ENCODE results near the gene CAPN9.

Gene CAPN9

DNA sequence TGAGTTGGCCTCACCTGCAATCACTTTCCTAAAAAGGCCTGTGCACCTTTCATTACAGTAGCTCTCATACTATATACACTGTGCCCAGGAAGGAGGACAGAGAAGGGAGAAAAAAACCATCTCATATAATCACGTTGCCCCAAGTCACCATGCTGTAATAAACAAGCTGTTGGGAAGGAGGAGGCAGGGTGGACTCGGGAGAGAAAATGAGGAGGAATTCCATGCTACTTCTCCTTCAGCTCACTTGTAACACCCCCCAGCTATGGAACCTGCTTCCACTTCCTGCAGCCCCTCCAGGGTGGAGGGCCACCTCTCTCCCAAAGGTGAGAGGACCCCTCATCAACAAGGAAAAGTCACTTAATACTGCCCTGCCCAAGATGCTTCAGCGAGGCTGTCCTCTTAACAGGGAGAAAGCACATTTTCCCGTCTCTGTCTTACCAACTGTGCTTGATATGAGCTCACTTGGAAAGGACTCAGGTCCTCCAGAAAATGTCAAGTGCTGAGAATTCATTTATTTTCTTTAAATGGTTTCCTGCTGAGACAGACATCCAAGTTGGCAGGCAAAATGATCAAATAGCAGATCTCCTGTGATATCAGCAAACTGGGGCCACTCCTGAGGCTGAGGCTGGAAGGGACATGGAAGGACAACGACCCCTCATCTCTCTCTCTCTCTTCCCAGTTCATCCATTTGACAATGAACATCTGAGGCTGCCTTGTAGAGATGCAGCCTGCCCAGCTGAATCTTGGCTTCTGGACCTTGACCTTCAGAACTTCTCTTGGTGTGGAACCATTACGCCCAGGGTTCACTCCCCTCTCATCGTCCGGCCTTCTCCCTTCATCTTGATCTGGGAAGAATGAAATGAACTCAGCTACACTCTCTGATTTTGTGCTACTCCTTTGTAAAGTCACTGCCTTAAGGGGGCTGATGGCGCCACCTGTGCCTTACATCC, 54.0 kb downstream of the CAPN9 start:
- no peak for DNase-seq

DNA sequence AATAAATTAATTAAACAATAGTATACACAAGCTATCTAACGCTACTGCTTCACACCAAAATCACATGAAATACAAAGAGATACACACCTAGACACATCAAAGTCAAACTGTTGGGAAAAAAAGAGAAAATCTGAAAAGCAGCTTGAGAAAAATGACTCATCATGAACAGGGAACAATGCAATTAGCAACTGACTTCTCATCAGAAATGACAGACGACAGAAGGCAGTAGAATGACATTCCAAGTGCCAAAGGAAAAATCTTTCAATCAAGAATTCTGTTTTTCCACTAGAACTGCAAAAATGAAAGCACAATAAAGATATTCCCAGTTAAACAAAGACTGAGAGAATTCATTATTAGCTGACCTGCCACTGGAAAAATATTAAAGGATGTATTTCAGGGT, 57.2 kb downstream of the CAPN9 start:
- no peak for DNase-seq

DNA sequence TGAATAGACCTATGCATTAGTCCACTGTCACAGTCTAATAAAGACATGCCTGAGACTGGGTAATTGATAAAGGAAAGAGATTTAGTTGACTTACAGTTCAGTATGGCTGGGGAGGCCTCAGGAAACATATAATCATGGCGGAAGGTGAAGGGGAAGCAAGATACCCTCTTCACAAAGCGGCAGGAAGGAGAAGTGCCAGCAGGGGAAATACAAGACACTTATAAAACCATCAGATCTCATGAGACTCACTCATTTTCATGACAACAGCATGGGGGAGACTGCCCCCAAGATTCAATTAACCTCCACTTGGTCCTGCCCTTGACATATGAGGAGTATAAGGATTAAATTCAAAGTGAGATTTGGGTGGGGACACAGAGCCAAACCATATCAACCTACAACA, 59.4 kb downstream of the CAPN9 start:
- no peak for DNase-seq

DNA sequence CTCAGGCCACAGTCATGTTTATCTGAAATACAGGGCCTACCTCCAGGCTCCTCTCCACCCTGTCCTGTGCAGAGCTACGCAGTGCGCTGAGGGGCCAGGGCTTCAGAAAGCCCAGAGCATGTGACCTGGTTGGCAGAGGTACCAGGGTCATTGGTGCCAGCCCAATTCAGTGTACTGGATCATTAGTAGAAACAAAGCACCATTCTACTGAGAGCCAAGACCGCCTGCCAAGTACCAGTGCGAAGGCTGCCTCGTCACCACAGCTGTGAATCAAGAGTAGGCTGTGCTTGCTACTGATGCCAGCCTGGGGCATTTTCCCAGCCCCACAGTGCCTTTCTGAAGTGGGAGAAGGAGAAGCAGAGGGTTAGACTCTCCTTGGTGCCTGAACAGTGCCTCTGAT, 59.8 kb downstream of the CAPN9 start:
- no peak for DNase-seq

DNA sequence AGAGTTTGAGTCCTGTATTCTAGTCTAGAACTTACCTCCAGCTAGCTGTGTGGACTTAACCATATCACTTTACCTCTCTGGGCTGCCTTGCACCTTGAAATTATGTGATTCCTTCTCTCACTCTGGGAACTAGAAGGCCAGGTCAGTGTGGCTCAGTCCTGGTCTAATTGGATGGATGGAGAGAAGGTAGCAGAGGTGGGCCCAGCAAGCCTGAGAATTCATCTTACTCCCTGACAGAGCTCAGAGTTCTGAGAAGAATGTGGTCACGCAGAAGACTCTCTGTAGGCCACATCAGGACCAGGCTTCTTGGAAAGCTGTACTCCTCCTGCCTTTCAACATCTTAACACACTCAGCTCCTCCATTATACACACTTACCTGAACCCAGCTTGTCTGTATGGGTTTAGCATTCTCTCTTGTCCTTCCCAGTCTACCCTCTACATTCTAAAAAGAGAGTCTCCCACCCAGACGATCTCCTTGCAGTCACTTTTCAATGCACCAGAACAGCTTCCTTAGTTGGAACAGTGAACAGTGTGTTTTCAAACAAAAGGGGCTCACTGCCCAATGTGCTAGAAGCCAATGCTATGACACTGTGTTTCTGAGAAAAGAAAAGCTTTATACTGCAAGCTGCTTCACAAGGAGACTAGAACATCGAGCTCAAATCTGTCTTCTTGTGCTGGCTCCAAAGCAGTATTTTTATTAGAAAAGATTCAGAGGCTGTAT, 60.5 kb downstream of the CAPN9 start:
- no peak for DNase-seq

DNA sequence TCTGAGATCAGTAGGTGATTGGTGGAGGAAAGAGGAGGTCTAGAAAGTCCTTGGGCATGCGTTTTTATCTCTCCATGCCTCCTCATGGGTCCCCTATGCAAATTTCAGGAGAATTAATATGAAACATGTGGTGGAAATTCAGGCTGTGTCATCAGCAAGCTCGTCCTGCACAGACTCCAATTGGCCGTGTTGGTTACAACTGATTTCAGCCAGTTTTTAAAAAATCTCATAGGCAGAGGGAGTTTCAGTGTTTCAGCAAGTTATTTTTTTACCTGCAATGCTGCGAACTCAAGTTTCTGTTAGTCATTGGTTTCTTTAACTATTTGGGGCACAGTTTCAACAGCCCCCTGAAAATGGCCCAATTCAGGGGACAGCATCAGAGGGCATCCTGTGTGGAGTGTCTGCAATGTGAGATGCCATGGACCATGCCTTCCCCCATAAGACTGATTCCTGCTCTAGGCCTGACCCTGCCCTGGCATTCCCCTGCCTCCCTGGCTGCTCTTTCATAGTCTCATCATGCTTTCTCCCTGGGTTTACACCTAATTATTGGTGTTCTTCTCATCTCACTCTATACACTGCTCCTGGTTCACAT, 61.2 kb downstream of the CAPN9 start:
- DNase-seq, result no peak

DNA sequence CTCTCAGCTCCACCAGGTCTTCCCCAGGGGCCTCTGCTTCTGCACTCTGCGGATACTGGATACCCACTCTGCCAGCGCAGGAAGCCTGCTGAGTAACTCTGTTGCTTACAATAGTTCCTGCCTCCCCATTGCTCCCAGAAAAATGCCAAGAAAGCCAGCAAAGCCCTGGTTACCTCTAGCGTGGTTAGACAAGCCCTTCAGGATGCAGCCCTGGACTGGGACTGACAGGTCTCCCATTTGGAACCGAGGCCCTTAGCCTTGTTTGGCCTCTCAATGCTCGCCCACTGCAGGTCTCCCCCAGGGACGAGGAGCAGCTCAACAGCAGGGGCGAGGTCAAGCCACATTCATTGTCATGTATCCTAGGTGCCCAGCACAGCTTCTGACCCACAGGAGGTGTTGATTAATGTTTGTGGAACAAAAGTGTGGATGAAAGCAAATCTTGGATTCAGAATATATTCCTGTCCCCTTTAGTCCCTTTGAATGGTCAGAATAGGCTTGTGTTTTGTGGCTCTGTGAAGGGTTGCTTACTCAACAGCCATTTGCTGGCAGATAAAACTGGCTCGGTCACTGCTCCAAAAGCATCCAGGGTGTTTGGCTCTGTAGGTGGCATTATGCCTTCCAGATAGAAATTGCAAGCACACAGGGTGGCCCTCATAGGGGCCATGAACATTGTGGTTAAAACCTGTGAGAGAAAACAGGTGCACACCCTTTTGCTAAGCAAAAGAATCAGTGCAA, 62.2 kb downstream of the CAPN9 start:
- DNase-seq, result no peak

DNA sequence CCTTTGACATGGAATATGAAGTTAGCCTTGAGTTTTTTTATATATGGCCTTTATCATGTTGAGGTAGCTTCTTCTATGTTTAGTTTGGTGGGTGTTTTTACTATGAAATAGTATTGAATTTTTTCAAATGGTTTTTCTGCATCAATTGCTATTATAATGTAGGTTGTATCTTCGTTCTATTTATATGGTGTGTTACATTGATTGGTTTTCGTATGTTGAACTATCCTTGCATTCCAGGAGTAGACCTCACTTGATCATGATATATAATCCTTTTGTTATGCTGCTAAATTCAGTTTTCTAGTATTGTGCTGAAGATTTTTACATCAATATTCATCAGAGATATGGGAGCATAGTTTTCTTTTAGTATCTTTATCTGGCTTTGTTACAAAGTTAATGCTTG, 65.4 kb downstream of the CAPN9 start:
- DNase-seq, result no peak

DNA sequence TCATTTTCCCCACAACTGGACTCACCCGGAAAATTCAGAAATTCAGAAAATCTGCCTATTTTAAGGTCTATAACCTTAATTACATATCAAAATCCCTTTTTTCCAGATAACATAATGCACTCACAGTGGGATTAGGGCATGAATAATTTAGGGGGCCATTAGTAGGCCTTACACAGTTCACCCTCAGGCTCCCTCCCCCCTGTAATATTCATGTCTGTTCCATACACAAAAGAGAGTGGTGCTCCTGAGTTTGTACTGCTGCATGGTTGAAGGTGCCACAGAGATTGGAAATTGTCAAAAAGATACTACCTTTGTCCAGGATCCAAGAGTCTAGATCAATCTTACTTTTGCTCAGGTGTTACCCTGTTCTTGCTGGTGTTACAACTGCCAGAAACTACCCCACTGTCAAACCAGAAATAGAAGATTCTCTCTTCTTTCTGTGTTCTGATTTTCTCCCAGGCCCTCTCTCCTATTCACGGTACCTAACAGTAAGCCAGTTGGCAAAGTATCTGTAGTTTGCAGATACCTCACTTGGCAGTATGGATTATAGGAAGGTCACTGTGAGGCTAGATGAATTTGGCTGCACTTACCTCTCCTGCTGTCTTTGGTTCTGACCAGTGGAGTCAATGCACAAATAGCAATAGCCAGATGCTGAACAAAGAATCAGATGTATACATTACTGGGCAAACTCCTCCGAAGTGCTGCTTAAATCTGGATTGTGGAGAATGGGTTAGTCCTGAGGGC, 67.9 kb downstream of the CAPN9 start:
- no peak for DNase-seq

DNA sequence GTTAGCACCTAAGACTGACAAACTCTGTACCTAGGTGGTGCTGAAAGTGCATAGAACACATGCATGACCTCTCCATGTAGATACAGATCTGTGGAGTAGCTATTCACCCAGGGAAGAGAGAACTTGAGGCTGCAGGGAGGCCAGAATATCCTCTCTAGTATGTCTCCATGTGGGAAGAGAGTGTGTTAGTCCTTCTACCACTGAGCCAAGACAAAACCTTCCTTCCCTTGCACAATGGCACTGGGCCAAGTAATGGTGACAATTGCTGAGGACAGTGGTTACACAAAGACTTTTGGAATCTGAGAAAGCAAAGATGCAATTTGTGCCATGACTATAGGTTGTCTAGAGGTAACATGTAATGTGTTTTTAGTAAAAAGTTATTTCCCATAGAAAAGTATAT, 68.8 kb downstream of the CAPN9 start:
- DNase-seq, result no peak

DNA sequence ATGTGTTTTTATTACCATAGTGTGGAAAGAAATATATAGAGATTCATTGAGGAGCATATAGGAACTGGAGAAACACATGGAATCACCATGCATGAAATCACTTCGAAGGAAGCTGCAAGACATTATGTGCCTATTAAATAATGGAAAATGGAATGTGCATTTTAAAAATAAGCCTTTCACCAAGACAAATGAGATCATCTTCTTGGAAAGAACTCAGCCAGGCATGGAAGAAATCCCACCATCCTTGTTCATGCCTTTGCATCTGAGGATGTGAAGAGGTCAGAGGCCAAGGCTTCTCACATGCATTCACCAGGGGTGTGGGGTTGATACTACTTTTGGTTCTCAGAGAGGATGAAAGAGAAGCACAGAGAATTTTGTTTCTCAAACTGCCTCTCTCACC, 71.2 kb downstream of the CAPN9 start:
- no peak for DNase-seq

DNA sequence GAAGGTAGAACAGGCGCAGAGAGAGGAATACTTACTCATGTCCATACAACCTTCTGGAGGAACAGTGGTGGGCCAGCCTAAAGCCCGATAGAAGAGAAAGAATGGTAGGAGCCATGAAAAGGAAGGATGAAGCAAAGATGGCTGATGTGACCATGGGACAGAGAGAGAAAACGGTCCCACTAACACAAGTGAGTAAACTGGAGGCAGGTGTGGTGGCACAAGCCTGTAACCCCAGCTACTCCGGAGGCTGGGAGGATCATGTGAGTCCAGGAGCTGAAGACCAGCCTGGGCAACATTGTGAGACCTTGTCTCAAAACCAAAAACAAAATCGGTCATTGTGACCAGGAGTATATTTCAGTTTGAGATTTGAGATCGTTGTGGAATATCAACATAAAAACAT, 71.7 kb downstream of the CAPN9 start:
- no peak for DNase-seq

DNA sequence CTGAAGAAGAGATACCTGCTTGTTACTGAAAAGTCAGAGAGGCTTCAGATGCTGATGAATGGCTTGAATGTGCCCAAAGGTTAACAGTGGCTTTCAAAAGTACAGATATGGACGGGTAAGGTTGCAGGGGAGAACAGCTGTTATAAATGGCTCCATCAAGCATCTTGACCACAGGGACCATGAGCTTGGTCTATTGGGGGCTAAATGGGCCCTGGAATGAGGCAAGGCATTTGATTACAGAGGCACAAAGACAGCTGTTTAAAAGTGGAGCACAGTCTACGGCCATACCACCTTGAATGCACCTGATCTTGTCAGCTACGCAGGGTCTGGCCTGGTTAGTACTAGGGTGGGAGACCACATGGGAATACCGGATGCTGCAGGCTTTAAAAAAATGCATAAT, 72.8 kb downstream of the CAPN9 start:
- DNase-seq, result no peak

DNA sequence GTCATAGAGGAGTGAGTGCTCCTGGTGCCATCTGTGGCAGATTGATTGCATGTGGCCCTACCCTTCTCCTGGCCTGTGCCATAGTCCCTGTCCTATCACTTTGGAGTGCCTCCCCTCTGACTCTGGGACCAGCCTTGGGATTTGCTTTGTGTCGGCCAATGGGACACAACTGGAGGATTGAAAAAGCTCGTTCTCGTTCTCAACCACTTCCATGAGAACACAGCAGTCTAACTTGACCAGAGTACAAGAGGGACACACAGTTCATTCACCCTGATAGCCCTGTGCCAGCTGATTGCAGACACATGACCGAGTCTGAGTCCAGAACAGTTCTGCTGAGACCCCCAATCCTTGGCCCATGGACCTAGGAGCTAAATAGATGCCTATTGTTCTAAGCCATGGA, 73.4 kb downstream of the CAPN9 start:
- DNase-seq, result no peak

DNA sequence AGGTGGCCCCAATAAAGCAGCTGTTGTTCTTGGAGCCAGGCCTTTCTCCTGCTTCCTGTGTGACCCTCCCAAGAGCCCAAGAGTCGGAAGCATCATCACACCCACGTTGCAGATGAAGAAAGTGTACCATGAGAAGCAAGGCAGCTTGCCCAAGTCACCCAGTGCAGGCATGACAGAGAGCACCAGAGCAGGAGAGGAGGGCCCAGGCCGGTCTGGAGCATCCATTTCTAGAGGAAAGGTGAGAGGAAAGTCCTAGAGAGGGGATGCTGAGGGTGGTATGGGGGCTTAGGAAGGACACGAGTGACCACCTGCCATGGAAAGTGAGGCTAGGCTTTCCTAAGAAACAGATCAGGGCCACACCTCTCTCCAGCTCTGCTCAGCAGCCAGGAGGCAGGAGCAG, 74.2 kb downstream of the CAPN9 start:
- no peak for DNase-seq

DNA sequence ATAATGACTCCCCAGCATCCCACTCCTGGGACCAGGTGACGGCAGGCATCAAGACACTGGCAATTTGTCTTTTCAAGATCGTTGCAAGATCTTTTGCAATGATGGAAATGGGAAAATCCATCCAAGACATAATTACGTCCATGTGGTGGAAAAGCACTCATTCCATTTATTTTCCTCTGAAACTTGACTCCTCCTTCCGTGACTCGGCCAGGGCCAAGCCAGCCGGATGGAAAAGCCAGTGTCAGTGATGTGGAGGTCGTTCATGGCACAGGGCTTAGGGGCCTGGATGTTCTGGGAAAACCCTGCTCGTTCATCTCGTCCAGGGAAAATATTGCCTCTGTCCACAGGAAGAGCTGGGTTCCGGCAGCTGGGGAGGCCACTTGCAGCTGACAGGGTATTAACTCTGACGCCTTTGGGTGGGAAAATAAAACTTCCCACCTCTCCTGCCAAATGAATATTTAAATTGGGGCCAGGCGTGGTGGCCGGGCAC, 74.9 kb downstream of the CAPN9 start:
- DNase-seq, result no peak

DNA sequence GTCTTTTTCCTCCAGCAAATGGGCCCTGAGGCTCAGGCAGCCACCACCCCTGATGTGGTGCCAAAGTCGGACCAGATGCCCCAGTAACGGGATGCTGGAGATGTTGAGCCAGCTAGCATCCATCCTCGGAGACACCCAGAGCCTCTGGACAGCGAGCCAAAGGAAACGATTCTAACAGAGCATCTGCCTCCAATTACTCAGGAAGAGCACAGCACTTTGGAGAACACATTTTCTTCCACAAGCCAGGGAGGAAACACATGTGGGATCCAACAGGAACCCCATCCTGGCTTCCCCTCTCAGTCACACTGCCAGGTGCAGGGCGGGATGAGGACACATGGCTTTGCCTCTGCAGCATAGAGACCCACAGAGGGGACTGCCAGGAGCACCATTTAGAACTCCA, 76.2 kb downstream of the CAPN9 start:
- DNase-seq, result no peak

DNA sequence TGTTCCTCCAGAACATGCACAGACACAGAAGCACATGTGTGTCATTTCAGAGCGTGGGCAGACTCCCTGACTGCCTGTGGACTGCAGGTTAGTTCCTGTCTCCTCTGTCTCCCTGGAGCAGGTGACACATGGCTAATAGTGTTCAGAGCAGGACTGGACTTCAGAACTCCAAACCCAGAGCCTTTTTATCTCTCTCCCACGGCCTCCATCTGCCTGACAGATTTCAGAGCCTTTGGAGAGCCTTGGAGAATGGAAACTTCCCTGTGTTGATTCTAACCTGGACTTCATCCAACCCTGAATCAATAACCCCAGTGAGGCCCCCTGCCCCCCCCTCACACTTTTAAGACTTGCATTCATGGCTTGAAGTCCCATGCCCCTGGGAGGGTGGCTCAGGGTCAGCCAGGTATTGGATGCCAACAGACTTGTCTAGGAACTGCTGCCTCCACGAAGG, 76.8 kb downstream of the CAPN9 start:
- DNase-seq, result no peak

DNA sequence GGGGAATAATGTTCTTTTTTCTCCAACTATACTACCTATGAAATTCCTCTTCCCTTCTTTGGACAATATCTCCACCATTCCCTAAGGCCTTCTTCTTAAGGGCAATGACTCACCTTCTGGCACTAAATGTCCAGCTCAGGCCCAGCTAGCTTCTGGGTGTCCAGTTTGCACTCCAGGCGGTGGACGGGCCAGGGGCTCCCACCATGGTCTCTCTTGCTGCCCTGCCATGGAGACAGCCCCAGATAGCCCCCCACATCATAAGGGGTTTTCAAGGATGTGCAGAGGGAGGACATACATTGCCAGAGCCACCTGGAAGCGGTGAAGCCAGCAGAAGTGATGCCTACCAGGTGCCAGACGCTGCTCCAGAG, 77.3 kb downstream of the CAPN9 start:
- DNase-seq, result no peak

DNA sequence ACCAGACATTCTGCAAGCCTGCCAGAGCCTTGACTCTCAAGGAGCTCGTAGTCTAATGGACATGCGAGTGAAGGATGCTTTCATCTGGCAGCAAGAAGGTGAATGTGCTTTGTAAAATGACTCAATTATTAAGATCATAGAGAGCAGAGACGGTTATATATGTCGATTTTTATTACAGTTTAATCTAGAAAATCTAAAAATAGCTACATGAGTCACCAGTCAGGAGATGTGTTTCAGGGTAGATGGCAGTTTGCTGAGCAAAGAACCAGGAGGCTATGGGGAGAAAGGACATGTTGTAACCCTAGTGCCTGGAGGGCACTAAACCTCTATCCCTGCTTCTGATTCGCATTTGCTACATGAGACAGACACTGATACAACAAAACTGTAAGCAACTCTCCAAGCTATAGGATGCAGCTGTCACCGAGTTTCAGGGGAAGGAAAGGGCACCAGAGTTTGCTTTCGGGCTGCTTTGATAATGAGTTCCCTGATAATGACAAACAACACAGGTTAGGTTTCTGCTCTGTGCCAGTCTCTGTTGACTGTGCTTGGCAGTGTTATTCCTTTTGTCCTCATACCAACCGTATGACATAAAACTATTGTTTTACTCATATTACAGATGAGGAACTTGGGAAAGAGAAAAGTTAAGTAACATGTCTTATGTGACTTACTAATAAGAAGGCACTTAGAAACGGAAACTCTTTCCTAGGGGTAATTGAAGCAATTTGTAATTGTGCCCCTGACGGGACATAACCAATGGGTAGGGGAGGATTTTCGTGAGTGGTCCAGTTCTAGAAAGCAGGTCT, 77.9 kb downstream of the CAPN9 start:
- no peak for DNase-seq

DNA sequence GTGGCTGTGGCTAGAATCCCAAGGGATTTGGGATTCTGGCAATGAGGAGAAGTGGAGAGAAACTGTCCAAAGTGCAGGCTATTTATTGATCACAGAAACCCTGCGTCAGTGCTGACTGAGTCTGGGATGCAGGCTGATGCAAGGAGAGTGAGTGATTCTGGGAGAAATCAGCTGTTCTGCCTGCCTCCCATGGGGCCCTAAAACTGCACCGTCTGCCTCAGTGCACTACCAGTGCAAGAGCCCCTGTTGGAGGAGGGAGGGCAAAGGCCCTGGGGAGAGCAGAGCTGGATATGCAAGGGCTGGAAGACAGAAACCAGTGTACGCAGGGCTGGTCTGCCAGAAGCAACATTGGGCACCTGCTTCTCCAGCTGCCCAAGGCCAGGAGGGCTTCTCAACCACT, 78.6 kb downstream of the CAPN9 start:
- DNase-seq, result no peak

Measured in NCI-H187 (cell line).